Dermis microvascular lymphatic vessel endothelial cell (primary cell): ENCODE data around the gene WDR7. TPM values are rescaled to one million over a fixed set of nuclear protein-coding genes. Genes with fewer than 3 reads are reported as not detected.

ENCODE experiments used
- DNase-seq, 2 donors: peaks; one replicate each; pipeline versions ENCODE4 v3.0.0 to v3.0.0-alpha.2; 2010; ENCODE audit warnings: low read depth in 2 of 2
- total RNA-seq: library from RNA; depleted of rRNA; stranded (reverse); fragments of >200 nt; gene quantifications from 2 replicates; pipeline ENCODE4 v1.2.1, GENCODE V29; 2014

Gene WDR7
- total RNA-seq, 1 donor from 2014 or later = 19.6 TPM

DNA sequence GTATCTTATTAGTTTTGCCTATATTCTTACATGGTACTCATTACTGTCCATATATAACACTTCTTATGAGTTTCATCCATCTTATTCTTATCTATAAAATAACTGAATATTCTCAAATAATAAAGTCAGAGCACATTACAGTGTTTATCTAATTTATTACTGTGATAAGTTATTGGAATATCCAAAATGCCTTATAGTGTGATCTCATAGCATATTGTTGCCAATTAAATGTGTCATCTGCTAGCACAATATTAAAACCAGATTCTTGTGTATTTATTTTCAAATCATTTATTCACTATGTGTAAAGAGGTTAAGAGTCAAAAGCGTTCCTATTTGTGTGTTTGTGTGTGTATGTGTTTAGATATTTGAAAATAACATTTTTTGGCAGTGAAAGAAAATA lies 151.9 kb downstream of the WDR7 start:
- no peak for DNase-seq

DNA sequence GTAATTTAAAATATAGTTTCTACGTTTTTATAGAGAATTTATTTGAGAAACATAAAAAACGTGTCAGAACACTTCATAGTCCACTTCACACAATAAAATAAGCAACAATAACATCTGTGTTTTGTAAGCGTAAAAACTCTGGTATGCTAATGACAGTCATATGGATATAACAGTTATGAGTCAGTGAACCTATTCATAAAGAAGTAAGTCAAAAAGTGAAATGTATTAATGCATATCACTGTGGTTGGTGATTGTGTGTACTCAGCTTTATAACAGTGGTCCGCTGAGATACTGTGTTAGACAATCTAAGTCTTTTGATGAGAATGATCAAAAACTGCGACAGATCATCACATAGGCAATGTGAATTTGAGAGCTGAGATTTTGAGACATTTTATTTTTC lies 153.2 kb downstream of the WDR7 start:
- no peak for DNase-seq

GRCh38 chr18:56807901-56808300 lies 156.7 kb downstream of the WDR7 start:
- no peak for DNase-seq

DNA sequence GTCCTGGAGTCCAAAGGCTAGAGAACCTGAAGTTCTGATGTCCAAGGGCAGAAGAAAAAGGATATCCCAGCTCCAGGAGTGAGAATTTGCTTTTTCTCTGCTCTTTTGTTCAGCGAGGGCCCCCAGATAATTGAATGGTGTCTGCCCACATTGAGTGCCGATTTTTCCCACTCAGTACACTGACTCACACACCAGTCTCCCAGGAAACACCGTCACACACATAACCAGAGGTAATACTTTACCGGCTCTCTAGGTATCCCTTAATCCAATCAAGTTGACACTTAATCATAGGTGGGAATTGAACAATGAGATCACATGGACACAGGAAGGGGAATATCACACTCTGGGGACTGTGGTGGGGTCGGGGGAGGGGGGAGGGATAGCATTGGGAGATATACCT lies 161.5 kb downstream of the WDR7 start:
- DNase-seq = no peak

- DNase-seq = no peak
Observed at GRCh38 chr18:56815926-56816325, 164.8 kb downstream of the WDR7 start.

DNA sequence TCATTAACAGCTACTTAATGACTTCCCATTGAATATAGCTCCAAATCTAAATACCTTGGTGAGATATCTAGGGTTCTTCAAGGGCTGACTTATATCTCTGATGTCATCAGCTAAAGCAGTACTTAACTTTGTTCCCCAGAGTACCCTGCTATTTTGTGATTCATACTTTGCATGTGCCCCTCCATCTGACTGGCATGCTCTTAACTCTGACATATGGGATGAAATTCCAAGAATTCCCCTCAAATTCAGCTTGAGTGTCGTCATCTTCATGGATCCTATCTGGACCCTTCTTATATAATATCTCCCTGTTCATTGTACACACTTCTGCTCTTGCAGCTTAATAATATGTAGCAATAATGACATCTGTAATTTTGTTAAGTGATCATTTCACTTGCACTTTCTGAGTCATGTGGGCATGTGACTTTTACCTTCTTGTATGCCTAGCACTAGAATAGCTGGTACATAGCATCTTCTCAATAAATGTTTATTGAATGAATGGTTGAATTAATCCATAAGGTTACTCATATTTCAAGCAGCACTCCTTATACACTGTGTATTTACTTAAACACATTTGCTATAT lies 172.9 kb downstream of the WDR7 start:
- no peak for DNase-seq

GRCh38 chr18:56825321-56825720 lies 174.2 kb downstream of the WDR7 start:
- no peak for DNase-seq

DNA sequence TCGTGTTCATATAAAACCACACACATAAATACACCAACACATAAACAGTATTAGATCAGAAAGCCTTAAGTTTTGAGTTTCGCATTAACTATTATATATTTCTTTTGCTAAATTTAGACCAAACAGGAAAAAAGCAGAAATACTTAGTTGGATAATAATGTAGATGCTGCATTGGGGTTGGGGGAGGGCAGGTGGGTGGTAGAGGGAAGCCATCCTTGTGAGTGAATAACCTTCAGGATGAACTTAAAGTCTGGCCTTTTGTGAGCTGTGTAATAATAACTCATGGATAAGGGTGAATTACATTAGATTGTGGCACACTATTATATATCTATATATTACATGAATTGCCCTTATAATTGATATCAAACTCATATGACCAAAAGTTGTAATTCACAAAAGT lies 174.7 kb downstream of the WDR7 start:
- no peak for DNase-seq

DNA sequence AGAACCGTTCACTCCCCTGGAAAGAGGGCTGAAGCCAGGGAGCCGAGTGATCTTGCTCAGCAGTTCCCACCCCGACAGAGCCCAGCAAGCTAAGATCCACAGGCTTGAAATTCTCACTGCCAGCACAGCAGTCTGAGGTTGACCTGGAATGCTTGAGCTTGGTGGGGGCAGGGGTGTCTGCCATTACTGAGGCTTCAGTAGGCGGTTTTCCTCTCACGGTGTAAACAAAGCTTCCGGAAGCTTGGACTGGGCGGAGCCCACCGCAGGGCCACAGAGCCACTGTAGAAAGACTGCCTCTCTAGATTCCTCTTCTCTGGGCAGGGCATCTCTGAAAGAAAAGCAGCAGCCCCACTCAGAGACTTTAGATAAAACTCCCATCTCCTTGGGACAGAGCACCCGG lies 180.8 kb downstream of the WDR7 start:
- DNase-seq = no peak

GRCh38 chr18:56835331-56835730 lies 184.2 kb downstream of the WDR7 start:
- no peak for DNase-seq

- no peak for DNase-seq
Observed at GRCh38 chr18:56836173-56836572, 185.0 kb downstream of the WDR7 start.

DNA sequence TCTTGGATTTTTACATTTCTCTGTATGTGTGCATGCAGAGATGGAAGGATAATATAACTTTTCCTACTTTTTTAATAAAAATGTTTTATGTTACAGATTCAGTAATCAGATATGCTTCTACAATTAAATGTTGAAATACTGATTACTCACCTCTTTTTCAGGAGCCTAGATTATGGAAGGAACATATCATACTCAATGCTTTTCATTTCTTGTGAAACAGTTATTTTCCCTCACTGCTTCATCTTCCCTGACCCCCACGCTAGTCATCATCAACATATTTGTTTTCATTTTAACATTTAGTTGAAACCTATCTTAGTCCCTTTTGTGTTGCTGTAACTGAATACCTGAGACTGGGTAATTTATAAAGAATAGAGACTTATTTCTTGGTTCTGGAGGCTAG lies 190.7 kb downstream of the WDR7 start:
- DNase-seq = no peak

DNA sequence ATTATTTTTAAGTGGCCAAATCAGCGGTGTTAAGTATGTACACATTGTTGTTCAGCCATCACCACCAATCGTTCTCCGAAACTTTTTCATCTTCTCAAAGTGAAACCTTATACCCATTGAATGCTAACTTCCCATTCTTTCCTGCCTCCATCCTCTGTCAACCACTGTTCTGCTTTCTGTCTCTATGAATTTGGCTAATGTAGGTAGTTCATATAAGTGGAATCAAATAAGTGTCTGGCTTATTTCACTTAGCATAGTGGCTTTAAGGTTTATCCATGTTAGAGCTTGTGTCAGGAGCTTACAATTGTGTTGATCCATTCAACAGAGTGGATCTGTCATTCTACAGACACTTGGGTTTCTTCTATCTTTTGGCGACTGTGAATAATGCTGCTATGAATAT lies 192.1 kb downstream of the WDR7 start:
- DNase-seq = no peak

DNA sequence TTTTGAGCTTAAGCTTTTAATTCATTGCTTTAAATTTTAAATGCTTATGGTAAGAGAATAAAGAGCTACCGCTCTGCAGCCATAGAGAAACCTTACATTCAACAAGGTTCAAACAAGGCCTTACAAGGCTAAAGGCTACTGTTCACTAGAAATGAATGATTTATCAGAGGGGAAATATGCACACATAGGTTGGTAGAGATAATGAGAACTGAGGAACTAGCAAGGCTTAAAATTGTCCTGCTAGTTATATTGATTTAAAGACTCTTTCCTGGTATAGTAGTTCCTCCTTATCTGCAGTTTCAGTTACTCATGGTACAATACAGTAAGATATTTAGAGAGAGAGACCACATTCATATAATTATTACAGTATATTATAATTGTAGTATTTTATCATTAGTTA lies 193.4 kb downstream of the WDR7 start:
- no peak for DNase-seq

DNA sequence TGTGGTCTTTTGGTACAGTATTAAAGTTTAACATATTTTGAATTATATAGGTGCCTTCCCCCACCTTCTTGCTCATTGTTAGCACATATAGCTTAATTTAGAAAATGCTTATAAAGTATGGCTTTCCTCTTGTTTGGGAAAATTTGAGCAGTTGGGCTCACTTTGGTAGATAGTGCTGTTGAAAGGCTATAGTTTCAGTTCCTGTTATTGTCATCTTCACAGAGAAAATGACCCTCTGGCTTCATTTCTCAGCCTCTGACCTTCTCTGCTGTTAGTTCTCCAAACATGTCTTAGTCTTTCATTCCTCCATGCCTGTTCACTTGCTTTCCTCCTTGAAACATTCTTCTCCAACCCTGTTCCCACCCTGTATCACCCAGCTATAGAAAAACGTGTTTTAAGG lies 200.6 kb downstream of the WDR7 start:
- DNase-seq = no peak

DNA sequence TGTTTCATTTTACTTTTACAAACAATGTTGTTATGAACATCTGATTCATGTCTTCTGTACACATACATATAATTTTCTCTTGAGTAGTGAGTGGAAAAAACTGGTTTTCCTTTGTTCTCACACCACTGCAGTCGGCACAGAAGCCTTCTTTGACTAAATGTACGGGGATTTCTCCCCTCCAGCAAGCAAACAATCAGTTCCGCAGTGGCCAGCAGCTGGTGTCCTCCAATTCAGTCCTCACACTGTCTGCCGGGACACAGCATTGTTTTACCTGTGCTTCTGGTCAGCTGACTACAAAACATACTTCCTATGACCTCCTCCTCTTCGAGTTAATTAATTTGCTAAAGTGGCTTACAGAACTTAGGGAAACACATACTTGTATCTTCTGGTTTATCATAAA lies 202.8 kb downstream of the WDR7 start:
- DNase-seq = no peak

- DNase-seq = no peak
Observed at GRCh38 chr18:56861244-56861643, 210.1 kb downstream of the WDR7 start.

DNA sequence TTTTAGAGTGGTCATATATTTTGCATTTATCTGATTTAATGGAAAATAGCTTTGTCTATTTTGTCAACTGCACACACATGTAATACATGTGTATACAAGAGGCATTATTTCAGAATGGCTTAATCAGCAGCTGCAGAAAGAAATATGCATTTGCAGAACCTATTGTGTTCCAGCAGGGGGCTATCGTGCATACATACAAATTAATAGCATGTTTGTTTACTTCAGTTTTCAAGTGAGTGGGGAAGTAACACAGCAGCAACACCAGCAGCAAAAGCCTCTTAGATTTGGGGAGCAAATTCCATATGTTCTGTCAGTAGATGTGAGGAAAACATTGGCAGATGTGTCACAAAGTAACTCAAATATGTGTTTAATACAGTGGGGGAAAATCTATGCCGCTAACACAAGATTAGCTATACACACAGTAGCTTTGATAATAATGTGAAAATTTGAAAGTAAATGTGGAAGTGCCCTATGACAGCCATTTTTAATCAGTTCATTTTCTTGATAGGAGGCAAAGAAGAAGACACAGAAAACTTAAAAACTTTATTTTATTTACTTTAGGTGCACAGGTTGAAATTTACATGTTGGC lies 218.1 kb downstream of the WDR7 start:
- DNase-seq = peak; percentile 41 to 69

- no peak for DNase-seq
Observed at GRCh38 chr18:56870982-56871381, 219.8 kb downstream of the WDR7 start.

- DNase-seq = no peak
Observed at GRCh38 chr18:56872140-56872539, 221.0 kb downstream of the WDR7 start.

DNA sequence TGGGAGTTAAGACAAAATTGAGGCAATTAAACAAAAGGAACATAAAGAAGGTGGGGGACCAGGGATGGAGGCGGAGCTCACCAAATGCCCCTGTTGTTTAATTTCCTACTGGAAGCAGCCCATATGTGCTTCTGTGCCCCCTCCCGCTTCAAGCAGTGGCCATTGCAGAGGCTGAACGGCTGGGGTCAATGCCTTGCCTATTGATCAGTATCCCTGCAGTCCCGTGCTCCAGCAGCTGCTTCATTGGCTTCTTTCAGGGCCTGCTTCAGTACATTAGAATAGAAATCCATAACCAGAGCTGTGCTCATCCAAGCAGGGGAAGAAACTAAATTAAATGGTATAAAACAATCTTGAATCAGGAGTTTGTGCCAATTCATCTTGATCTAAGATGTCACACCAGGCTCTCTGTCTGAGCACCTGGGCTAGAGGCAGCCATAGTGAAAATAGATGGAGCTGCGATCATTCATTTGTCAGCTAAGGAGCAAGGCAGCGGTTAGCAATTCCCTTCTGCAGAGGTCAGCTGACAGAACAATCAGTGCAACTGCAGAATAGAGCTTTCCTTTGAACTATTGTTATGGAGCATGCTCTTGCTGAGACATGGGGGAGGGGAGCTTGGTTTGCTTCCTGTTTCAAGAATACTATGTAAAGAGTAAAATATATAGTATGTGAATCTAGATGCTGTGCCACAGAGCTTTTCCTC lies 222.4 kb downstream of the WDR7 start:
- peak in 1 of 2 donors; percentile 71 for DNase-seq

DNA sequence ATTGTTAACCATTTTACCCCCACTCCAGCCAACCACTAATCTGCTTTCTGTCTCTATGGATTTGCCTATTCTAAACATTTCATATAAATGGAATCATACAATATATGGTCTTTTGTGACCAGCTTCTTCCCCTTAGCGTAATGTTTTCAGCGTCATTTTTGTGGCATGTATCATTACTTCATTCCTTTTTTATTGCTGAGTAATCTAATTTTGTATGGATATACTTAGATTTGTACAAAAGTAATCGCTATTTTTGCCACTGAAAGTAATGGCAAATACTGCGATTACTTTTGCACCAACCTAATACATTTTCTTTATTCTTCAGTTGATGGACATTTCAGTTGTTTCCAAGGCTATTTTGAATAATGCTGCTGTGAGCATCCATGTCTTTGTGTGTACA lies 227.6 kb downstream of the WDR7 start:
- no peak for DNase-seq

- DNase-seq = no peak
Observed at GRCh38 chr18:56884511-56884910, 233.4 kb downstream of the WDR7 start.
